Heart right ventricle (tissue), 16 donors: ENCODE measurements around the gene BTG4. TPM values are rescaled to one million over a fixed set of nuclear protein-coding genes. Genes with fewer than 3 reads are reported as not detected.

ENCODE experiments used
- ATAC-seq, 8 donors: fragments of 200-7000 bp; cut with Tn5 transposase; one replicate each; pipeline ENCODE4 v1.9.1; 2020; ENCODE audit warnings: mild to moderate bottlenecking in 8 of 8, moderate library complexity in 8 of 8, moderate number of reproducible peaks in 1 of 8
- DNase-seq, 2 donors: peaks; one replicate each; pipeline ENCODE4 v3.0.0-alpha.2; 2020
- H3K27ac ChIP-seq, 10 donors: fragments of 200-600 bp; sonication (generic) in 2 of 10; one replicate each; pipeline versions ENCODE4 v1.5.0 to v1.8.0; 2020 to 2022; ENCODE audit warnings: mild to moderate bottlenecking in 3 of 10
- H3K27me3 ChIP-seq, 7 donors: fragments of 200-600 bp; one replicate each; pipeline ENCODE4 v1.8.0; 2021 to 2022; ENCODE audit warnings: mild to moderate bottlenecking in 2 of 7
- H3K36me3 ChIP-seq, 9 donors: fragments of 200-600 bp; sonication (generic) in 1 of 9; one replicate each; pipeline versions ENCODE4 v1.5.0 to v1.8.0; 2020 to 2022; ENCODE audit warnings: mild to moderate bottlenecking in 2 of 9
- H3K4me1 ChIP-seq, 9 donors: fragments of 200-600 bp; sonication (generic) in 1 of 9; one replicate each; pipeline versions ENCODE4 v1.5.0 to v1.8.0; 2020 to 2022; ENCODE audit warnings: mild to moderate bottlenecking in 4 of 9
- H3K4me3 ChIP-seq, 10 donors: fragments of 200-600 bp; sonication (generic) in 2 of 10; one replicate each; pipeline versions ENCODE4 v1.5.0 to v1.8.0; 2020 to 2022; ENCODE audit warnings: mild to moderate bottlenecking in 7 of 10, moderate library complexity in 2 of 10
- H3K9me3 ChIP-seq, 11 donors: fragments of 200-600 bp in 10 of 11; sonication (generic) in 2 of 11; one replicate each; pipeline versions ENCODE4 v1.5.0 to v1.8.0; 2013 to 2022; ENCODE audit warnings: mild to moderate bottlenecking in 2 of 11, control low read depth in 1 of 11, moderate library complexity in 1 of 11
- CTCF ChIP-seq, 9 donors: fragments of 200-600 bp; sonication (generic) in 2 of 9; IDR thresholded peaks; one replicate each; pipeline versions ENCODE4 v1.5.0 to v1.8.0; 2021 to 2022; ENCODE audit warnings: antibody characterized with exemption in 9 of 9, mild to moderate bottlenecking in 5 of 9, moderate library complexity in 1 of 9
- WGBS, 2 donors: extraction: QIAGEN DNeasy Blood & Tissue Kit; methylation state at CpG; one replicate each; pipeline ENCODE4 v1.1.7; 2013; ENCODE audit warnings: inconsistent platforms in 1 of 2; 5-methylcytosine and 5-hydroxymethylcytosine counted together
- intact Hi-C, 10 donors: fragments of 100-400 bp; cut with DNase I; formaldehyde crosslinking; loops; one replicate each; pipeline versions ENCODE4 v1.11.1 to v1.14.2; 2022
- polyA plus RNA-seq, 2 donors: library from polyadenylated mRNA; stranded (reverse); fragments of 200-250 nt; gene quantifications; one replicate each; pipeline ENCODE4 v1.2.3, GENCODE V29; 2013
- total RNA-seq, 10 donors: library from RNA; stranded (reverse); fragmentation: NEBNext Ultra II Directional in 3 of 10; extraction: Animal tissue kit (Norgen Biotek cat#: 25700) in 3 of 10; gene quantifications; one replicate each; pipeline versions ENCODE4 v1.2.1 to v1.2.4, GENCODE V29; 2021 to 2023
- donor health status: Arrhythmogenic right ventricular cardiomyopathy.
- donor health status: ischemic (EF 13 %, LVEDD 7.1; RV severe dilation, severe dysfunction).
- donor health status: healthy with polysubstance abuse.
- donor health status: DM: no; HTN: yes; CAD: no.
- donor health status: DM: no; HTN: no; CAD: no.
- donor health status: ischemic (EF 25% LVEDD 6.9; RV normal size, moderate dysfunction).
- donor health status: ischemic (EF 25% LVEDD 5.7; RV mildly dilated, moderate dysfunction).
- donor health status: healthy.
- donor health status: DM: yes; HTN: yes; CAD: no.
- donor health status: Ischemic cardiomyopathy.
- donor health status: ischemic (EF 35%, LVEDD 5.7; RV mildly dilated, moderate dysfunction).
- donor health status: nonischemic (EF 11% LVEDD 7.7; RV severe dilation, severe dysfunction).
- donor health status: DM: yes; HTN: yes; CAD: no.
- donor health status: PGD.
- donor health status: ischemic (EF 29% LVEDD 5.4; RV normal size, mild dysfunction).
- donor health status: nonischemic (EF 23%, LVEDD 6.1; RV moderate dilation, normal function).

BTG4 gene
- total and polyA plus RNA-seq, 12 donors: not detected

GRCh38 chr11:111449696-111450479 lies 62.3 kb downstream of the BTG4 start:
- Histone ChIP-seq H3K4me1 (peaks cover 0 to 18% (median 12%) of the 10 kb centered on the region in 9 donors), H3K9me3 (no peaks in the 10 kb centered on the region), H3K36me3 (no peaks in the 10 kb centered on the region), H3K4me3 (no peak overlapping the region), H3K27ac (no peak overlapping the region), H3K27me3 (peaks cover 0 to 7% (median 0%) of the 10 kb centered on the region in 7 donors)
- no peak for TF ChIP-seq CTCF (IDR thresholded peaks at IDR 0.05)
- no peak for ATAC-seq
- no peak for DNase-seq
- 81 to 92% methylated on average over 4 of the region's 4 CpGs for WGBS, 2 donors
- intact Hi-C loops: loop anchor here in 4 of 10 donors (2.0 to 10.0 kb wide), 6 partner anchors 65 to 1245 kb away; partner anchors contain the start of gene LAYN (in 1 of the 4)

- no peak overlapping the region for H3K27ac ChIP-seq
- peaks cover 0 to 18% (median 12%) of the 10 kb centered on the region in 9 donors for H3K4me1 ChIP-seq
- ATAC-seq (no peak), DNase-seq (no peak)
- no peaks in the 10 kb centered on the region for H3K36me3 ChIP-seq
- 65 to 68% methylated on average over 11 of the region's 11 CpGs for WGBS, 2 donors
- TF ChIP-seq CTCF (IDR thresholded peaks at IDR 0.05): no peak
- intact Hi-C loops: loop anchor here in 3 of 10 donors (2.0 to 10.0 kb wide), 4 partner anchors 64 to 1244 kb away; no protein-coding TSS in a partner anchor
- H3K9me3 ChIP-seq: no peaks in the 10 kb centered on the region
- H3K27me3 ChIP-seq: peaks cover 0 to 7% (median 0%) of the 10 kb centered on the region in 7 donors
- H3K4me3 ChIP-seq: no peak overlapping the region
Observed at GRCh38 chr11:111448831-111449557, 63.2 kb downstream of the BTG4 start.

- Histone ChIP-seq H3K9me3 (no peaks in the 10 kb centered on the region), H3K27ac (no peak overlapping the region), H3K4me1 (peaks cover 0 to 18% (median 12%) of the 10 kb centered on the region in 9 donors), H3K27me3 (peaks cover 0 to 7% (median 0%) of the 10 kb centered on the region in 7 donors), H3K36me3 (no peaks in the 10 kb centered on the region), H3K4me3 (no peak overlapping the region)
- no peak for DNase-seq
- TF ChIP-seq CTCF (IDR thresholded peaks at IDR 0.05): no peak
- ATAC-seq: no peak
- 57 to 63% methylated on average over 8 of the region's 8 CpGs for WGBS, 2 donors
- intact Hi-C loops: loop anchor here in 3 of 10 donors (2.0 to 10.0 kb wide), 4 partner anchors 64 to 1244 kb away; no protein-coding TSS in a partner anchor
Observed at GRCh38 chr11:111448414-111448813, 63.8 kb downstream of the BTG4 start.

GRCh38 chr11:111447931-111448330 lies 64.3 kb downstream of the BTG4 start:
- ATAC-seq: no peak
- intact Hi-C loops: loop anchor here in 5 of 10 donors (2.0 to 10.0 kb wide), 4 partner anchors 63 to 1243 kb away; no protein-coding TSS in a partner anchor
- Histone ChIP-seq H3K27ac (no peak overlapping the region), H3K4me1 (peaks cover 0 to 18% (median 12%) of the 10 kb centered on the region in 9 donors), H3K9me3 (no peaks in the 10 kb centered on the region), H3K4me3 (no peak overlapping the region), H3K27me3 (peaks cover 0 to 7% (median 0%) of the 10 kb centered on the region in 7 donors), H3K36me3 (no peaks in the 10 kb centered on the region)
- DNase-seq: no peak
- WGBS, 2 donors: 97% methylated on average over 5 of the region's 5 CpGs
- no peak for TF ChIP-seq CTCF (IDR thresholded peaks at IDR 0.05)
